HUDEP-2 (cell line): ENCODE measurements around the gene CMPK2.

Experiments used
- DNase-seq, 76 experiments: peaks; one replicate each; lab custom pipeline; 2025; ENCODE audit not compliant: unreplicated experiment in 76 of 76; lab: John Stamatoyannopoulos, UW

The CMPK2 gene

DNA sequence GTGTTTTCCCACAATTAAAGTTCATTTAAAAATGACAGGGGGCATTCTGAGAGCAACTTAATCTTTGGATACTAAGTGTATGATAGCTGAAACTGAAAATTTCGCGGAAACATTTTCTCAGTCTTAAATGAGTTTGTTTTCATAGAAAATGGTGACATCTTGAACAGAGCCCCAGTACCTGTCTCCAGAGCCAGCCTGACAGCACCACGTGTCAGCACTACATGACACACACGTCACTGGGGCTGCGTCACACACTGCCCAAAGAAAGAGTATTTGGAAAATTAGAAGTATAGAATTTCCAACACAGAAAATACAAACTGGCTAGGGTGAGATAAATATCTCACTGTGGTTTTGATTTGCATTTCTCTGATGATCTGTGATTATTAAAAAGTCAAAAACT, 50.8 kb downstream of the CMPK2 start:
- no peak for DNase-seq

DNA sequence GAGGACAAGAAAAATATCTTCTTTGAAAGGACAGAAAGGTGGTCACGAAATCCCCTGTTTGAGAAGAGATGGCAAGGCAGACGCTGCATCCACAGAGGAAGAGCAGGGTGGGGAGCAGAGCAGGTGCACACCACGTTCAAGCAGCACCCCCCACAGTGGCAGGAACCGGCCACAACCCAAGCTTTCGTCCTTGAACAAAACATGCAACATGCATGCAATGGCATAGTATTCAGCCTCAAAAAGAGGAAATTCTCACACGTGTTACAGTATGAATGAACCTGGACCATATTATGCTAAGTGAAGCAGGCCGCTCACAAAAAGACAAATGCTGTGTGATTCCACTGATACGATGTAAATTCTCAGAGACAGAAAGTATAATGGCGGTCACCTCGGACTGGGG, 51.4 kb downstream of the CMPK2 start:
- DNase-seq = no peak

DNA sequence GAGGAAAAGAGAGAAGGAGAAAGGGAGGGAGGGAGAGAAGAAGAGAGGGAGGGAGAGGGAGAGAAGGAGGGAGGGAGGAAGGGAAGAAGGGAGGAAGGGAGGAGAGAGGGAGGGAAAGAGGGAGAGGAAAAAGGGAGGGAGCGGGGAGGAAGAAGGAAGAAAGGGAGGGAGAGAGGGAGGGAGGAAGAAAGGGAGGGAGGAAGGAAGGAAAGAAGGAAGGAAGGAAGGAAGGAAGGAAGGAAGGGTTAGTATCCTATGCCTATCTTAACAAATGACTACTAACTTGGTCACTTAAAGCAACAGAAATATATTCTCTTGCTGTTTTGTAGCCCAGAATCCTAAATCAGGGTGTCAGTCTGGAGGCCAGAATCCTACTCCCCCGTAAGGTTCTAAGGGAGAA, 52.1 kb downstream of the CMPK2 start:
- no peak for DNase-seq

DNA sequence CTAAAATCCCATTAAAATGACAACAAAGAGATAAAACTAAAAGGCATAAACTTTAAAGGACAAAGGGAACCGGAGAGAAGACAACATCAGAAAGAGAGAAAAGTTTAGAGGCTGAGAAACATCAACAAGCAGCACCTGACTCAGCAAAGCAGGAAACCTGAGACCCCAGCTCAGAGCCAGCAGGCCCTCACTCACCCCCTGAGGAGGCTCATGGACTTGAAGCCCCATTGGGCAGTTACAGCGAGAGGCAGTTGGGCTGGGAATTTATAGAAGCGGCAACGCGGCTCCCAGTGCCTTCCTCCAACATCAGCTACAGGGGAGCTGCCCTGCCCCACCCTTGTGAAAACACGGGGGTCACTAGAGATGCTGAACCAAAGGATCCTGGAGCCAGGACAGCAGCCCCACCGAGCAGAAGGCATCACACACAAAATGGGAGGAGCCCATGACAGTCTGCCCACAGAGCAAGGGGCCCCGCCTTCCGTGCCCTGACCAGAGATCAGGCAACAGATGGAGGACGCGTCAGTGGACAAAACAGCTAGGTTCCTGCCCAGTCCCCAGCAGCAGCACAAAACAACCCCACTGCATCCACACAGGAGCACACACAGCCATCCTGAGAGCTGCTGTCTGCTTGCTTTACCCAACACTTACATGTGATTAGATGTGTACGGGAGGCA, 52.7 kb downstream of the CMPK2 start:
- DNase-seq = no peak

DNA sequence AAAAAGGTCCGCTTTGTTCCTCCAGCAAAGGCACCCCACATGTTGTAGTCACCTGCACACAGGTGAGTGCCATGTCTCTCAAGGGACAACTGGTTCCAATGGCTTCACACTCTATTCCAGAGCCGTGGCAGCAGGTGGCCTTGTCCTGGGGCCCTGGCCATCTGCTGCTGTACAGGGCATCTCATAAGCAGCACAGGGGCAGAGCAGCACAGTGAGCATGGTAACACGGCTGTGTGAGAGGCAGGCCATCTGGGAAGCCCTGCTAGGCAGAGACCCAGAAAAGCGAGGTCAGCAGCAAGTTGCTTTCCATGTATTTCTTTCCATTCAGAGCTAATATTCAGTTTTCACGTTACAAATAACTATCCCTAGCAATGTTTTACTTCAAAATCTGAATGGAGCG, 54.7 kb downstream of the CMPK2 start:
- DNase-seq = no peak

DNA sequence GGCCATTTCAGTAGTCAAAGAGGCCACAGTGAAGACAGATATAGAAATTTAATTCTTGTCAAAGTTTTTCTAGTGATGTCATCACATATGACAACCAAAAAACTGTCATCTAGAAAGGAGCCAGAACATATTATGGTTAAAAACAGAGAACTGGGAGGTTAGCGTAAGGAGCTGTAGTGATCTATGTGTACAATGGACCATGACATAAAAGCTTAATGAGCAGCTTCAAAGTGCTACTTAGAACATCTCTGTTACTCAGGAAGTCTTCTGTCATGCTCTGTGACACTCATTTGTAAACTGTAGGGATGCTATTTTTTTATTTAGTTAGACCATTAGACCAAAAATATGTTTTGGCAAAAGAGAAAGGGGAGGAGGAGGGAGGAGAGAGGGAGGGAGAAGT, 57.3 kb downstream of the CMPK2 start:
- DNase-seq = no peak

DNA sequence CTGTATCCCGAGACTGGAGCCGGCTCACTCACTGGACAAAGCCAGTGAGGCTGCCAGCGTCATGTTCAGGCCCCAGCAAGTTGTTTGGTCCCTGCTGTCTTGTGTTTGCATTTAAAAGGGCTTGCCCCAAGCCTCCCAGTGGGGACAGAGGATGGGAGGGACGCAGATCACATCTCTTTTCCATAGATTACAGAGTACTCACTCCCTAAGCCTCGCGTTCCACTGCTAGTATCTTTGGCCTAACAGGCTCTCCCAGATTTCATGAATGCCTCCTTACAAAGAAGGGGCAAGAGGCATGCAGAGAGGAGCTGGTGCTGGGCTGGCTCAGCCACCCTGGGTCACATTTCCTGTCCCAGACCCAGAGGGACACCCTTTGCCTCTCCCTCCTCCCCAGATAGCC, 59.1 kb downstream of the CMPK2 start:
- no peak for DNase-seq

DNA sequence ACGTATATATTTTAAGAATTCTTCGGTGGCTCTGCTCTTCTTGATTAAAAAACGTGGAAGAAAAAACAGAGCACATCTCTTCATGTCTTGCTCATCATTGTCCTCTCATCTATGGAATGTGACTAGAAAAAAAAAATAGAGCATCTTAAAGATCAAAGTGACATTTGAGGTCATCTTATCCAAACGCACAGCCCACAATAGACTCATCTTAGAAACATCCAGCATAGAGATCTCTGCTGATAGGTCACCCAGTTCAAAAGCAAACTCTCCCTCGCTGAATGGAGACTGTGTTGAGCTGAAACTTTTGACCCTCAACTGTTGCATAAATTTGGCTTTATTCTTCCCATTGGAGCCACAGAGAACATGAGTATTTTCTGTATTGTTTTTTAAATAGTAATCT, 65.2 kb downstream of the CMPK2 start:
- no peak for DNase-seq
